CD4-positive, alpha-beta T cell treated with Interleukin-17A for 1 hour (primary cell): ENCODE data around the gene GADL1.
A peak's percentile ranks its signal among the peaks of the same experiment; 100 is the strongest.

Experiments used
- DNase-seq: peaks from one replicate; pipeline ENCODE4 v3.0.0-alpha.2; 2020

Gene GADL1

DNA sequence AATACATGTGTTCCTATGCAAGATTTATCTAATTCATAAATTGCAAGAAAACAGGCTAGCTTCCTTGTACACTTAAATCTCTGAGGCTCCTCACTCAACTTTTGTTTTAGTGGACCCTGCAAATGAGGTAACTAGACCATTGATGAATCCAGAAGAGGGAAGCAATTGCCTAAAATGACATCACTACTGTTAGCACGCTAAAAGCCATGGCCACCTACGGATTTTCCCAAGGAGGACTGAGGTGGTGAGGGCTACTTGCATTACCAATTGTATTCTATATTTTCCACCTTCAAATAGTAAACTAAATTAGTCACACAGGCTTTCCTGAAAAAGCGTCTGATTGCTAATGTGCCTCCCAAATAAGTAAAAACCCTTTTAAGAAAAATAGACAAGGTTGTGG lies 140.7 kb downstream of the GADL1 start:
- DNase-seq = no peak

DNA sequence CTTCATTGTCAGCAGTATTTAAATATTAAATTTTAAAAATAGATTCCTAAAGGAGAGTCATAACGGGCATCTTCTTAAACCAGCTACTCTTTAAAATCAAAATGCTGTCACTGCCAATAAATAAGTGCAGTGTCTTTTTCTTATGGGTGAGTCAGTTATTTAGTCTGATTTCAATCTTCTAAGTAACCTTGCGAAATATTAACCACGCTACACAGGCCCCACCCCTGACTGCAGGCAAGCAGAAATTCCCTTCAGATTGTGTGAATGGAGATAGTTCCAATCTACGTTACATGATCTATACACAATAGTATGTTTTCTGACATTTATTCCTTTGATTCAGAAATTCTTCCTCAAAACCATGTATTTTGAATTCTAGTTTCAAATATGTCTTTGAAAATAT lies 141.5 kb downstream of the GADL1 start:
- DNase-seq = no peak

DNA sequence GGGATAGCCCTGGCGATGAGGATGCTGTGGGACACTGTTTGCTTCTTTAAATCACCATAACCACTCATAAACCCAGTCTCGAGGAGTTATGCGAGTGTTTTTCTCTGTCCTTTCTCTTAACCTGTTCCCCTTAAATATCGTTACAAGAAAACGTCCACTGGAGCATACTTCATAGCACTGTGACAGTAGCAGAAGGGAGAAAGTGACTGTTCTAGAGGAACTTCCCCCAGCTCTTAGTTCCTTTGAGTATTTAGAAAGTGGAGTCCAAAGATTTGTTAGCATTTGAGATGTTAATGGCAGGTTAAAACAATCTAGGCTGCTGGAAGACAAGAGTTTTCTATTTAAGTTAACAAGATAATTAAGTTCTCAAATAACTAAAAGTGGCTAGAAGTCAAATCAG lies 142.0 kb downstream of the GADL1 start:
- no peak for DNase-seq

DNA sequence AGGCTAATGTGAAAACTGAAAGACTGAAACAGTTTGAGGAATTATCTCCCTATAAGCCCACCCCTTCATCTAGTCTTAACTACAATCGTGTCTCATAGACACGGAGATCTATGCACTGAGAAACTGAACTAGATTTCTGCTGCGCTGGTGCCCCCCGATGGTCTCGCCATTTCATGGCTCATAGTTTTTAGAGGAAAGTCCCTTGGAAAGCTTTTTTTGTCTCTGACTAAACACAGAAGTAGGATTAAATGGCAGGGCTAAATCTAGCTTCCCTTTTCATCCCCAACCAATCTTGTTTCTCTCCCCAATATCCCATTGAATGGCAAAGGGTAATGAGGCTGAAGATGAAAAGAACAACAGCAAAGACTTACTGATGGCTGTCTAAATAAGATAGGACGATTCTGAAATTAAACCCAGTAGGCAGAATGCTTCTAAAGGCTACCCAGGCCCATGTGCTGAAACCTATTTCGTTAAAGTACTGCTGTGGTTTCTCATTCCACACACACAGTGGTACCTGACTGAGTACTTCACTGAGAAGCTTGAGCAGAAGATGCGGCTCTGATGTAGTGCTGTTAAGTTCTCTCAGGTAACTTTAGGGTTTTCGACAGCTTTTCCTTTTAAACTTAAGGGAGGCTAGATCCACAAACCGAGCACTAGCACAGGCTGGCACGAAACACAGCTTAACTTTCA lies 142.7 kb downstream of the GADL1 start:
- DNase-seq = peak; percentile 46

DNA sequence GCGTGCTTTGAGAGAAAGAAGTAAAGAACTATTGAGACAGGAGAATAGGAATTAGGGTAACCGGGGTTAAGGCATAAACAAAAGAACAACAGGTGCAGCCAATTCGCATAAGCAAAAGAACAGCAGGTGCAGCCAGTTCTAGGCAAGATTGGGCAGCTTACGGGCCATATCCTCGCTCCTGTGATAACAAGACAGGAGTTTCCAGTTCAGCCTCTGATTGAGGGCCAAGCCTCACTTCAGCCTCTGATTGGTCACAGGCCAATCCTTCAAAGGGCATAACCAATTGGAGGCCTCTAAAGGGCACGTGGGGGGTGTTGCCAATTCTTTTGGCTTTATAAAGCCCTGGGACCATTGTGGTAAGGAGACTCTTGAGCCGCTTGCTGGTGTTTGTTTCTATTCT lies 143.5 kb downstream of the GADL1 start:
- no peak for DNase-seq

DNA sequence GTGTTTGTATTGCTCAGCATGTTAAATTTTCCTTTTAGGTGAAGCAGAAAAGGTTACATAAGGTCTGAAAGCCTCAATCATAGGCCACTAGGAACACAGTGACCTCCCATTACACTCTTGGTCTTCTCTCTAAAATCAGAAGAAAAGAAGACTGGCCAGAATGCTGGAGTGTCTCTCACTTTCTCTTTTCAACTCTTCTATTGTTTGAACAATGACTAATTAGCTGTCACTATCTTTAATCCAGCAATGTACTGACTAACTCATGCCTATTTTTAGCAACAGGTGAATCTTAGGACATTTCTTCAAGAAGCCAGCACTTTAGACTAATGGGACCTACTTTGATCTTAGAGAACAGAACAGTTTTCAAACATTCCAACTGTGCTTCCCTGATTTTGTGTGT lies 145.2 kb downstream of the GADL1 start:
- DNase-seq = no peak

DNA sequence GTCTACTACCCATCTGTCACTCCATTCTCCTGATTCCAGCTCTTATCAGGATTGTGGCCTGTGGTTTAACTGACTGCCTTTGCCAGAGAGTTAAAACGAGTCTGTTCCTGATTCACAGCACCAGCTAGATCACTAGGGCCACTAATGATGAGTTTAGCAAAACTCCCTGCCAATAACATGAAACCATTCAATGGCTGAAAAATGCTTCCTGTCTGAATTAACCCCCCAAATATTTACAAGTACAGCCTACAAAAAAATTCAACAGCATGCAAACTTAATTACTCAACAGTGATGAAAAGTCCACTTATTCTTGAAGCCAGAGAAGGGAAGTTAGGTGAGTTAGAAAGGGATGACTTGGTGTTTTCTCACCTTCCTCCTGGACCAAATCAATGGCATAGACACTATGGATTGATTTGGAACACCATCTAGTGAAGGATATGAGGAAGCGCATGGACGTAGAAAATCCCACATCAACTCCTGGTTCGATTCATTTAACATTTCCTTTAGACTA lies 146.6 kb downstream of the GADL1 start:
- no peak for DNase-seq

DNA sequence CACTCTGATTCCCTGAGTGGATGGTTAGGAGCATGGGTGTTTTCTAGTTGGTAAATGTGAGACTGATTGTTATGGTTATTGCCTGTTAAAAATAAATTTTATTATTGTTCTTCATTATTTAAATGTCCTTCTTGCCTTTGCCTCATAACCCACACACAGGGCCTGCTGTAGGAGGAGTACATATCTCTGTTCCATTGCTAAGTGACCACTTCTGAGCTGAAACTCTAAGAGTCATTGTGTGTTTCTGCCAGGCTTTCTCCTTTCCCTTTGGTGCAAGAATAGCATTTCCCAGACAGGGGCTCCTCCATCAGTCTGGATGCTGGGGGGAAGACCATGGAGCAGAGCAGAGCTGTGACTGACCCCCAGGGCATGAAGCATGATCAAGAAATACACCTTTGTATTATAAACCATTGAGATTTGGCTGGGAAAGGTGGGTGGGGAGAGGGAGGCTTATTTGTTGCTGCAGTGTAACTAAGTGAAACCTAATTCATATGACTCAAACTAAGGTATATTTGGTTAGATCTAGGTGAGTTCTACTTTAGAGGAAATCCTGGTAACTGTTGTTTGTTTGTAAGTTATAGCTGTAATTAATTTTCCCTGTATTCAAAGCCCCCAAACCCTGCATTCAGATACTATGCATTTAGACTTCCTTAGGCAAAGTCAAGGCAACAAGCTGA lies 150.7 kb downstream of the GADL1 start:
- DNase-seq = no peak

DNA sequence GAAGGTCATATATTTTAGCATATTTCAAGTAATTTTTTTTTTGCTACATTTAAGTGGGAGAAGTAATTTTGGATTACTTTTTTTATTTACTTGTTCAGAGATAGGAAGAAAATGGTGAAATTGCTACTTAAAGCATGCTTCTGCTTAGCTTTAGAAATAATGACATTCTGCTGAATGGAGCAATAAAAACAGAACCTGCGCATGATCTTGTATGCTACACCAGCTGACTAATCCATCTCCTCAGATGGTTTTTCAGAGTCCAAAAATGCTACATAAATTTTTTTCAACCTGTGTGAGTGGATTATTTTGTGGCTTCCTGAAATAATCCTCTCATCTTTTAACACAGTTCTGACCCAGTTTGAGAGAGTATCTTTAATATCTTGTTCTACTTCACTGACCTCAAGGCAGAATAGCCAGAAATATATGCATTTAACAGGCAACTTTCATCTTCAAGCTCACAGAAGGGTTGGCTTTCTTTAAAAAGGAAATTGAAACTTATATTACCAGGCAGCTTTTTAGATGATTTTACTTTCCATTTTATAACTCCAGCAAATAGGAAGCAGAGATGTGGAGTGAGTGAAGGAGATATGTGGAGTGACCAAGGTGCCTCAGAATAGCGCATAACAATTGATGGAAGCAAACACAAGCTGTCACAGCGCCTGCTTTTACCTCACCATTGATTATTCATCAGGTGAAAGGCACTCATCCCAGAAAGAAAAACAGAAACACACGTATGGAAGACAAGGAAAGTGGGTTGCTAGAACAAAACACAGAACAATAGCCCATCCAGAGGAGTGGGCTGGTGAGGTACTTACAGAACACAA lies 151.5 kb downstream of the GADL1 start:
- no peak for DNase-seq

DNA sequence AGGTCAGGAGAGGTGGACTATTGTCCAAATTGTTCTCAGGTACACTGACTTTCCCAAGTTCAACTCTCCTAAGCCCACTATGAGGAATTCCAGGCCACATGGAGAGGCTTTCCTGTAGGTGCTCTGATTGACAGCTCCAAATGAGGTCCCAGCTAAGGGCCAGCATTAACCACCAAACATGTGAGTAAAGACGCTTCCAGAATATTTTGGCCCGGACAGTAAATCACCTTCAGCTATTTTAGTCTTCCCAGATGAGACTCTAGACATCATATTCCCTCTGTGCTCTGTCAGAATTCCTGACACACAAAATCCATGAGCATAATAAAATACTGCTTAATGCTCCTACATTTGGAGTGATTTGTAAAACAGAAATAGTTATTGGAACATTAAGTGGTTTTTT lies 152.6 kb downstream of the GADL1 start:
- DNase-seq = no peak

DNA sequence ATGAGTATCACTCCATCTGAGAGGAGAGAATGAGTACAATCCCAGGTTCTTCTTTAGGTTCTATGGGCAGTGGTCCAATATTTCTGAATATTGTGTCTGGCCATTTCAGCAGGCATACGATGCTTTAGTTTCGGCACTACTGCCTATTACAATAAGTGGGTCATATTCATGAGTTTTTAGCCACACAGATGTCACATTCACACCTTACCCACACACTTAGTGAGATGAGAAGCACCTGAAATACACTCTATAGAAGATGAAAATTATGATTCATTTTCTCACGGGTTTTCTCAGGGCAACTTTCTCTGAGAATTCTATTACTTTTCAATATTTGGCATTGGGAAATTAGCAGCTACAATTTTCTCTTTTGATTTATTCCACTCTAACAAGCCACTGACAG lies 155.9 kb downstream of the GADL1 start:
- DNase-seq = no peak

DNA sequence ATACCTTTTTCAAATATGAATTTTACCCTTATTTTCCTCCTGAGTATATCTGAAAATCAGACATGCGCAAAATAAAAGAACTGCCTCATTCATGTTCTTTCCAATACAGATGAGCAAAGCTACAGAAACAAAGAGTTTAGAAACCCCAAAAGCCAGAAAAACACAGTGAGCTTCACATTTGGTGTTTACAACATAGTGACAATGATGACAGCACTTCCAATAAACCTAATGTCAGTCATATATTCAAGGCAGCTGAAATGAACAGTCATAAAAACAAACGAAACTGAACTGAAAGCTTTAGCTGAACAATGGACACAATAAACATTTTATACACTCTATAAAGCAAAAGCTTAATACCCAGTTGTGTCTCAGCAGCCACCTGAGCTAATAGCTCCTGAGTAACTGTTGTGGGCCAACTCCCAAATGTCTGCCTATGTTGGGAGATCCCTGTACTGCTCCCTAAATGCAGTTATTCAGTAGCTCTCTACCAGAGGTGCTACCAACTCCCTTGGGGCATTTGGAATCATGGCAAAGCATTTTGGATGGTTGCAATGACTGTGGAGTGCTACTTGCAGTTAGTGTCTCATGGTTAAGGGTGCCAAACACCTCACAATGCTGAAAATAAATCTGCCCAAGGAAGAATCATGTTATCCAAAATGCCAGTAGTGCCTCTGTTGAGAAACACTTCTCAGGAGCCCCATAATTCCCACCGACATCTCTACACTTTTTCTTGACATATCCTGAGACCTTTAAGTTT lies 156.5 kb downstream of the GADL1 start:
- DNase-seq = no peak

DNA sequence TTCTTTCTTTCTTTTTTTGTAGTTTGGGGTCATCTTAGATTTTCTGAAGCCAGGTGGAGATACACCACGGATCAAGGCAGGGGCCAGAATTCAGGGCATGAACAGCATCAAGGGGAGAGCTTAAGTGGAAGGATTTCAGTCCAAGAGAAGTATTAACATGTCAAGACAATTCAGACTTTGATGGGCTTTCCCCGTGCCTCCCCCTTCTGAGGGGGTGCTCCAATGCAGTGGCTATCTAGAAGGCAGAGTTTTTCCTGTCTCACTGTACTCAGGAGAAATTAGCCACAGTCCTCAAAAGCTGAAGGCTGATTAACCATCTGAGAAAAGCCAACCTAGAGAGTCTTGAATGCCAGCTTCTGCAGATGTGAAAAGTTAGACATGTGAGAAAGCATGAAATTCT lies 160.8 kb downstream of the GADL1 start:
- DNase-seq = no peak

DNA sequence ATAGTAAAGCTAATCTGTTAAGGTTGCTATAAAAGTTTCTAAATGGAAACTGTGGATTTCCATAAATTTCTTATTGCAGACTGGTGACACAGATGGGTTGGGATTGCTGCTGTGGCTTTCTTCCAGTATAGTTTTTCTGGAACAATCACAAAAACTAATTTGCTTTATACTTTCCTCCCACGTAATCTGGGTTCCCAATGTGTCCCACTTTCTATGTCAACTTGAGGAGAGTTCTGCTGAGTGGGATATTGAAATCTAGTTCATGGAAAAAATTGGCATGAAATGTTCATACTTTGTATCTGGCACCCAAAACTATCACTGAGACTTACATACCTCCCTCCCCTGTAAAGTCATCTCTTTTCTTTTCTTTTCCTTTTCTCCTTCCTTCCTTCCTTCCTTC lies 161.3 kb downstream of the GADL1 start:
- no peak for DNase-seq

DNA sequence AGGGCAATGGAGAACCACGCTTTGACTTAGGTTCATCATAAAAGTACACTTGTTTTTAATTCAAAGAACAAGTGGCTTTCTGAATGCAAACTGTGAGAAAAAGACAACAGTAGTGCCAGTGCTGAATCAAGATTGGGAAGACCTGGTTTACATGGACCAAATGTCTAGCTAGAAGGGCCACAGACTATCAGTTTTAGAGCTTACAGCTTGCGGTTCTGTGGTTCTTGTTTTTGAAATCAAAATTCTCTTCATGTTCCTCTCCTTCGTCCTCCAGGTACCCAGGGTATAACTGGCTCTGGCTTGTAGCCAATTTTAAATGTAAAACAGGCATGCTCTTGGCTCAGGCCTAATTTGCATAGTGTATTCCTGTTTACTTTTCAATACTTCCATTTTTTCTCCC lies 163.5 kb downstream of the GADL1 start:
- DNase-seq = no peak

DNA sequence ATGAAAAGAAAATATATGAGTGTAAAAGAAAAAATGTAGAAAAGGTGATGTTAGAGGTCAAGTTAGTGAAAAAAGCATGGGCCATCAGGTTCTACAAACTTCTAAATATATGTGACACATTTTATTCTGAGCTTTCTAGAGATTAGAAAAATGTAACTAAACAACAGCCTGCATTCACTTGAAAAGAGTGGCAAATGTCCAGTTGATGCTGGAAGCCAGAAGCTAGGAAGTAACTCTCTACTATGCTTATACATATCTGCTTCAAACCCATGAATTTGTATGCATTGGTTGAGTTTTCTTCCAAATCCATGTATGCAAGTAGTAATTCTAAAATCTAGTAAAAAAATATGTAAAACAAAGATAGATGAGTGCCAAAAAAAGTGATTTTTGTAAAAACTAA lies 164.5 kb downstream of the GADL1 start:
- DNase-seq = no peak

DNA sequence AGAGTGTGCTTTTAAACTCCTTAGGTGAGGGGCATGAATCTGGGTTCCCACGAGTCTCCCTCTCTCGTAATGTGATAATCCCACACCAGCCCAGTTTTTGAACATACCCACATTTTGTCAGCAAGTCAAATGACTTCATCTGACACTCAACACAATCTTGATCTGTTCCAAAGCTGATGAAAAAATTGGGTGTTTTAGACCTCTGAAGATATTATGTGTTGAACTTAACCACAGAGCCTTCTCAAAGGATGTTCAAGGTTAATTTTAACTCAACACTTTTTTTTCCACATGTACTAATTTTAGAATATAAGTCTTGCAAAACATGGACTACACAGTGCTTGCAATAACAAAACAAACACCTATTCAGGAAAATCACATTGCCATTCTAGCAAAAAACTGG lies 164.9 kb downstream of the GADL1 start:
- DNase-seq = no peak

DNA sequence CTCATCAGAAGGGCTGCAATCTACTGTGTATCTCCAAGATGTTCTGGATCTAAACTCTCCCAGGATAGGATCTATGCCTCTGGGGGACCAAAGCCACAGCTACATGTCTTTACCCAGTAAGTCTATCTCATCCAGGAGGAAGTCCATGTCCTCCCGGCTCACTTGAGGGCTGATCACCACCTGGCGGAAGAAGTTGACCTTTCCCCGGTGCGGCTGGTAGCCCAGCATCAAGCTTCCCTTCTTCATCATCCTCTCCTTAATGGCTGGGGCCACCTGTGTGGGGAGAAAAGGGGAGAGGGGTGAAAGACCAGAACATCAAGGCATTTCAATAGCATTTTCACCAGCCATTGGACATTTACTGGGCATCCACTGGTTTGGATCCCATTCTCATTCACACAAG lies 166.3 kb downstream of the GADL1 start:
- DNase-seq = no peak

DNA sequence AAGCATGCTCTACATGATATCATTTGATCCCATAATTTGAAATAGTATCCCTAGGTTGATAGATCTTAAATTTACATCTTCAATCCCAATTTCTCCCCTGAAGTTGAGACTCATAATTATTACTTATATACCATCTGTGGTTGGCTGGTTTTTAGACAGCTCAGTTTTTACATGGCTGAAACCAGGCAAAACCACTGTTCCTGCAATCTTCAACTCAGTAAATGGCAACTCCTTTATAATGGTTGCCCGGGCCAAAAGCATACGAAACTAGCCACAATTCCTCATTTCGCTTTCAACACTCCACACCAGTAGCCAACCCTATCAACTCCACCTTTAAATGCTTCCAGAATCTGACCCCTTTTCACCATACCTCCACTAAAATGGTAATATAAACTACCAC lies 169.6 kb downstream of the GADL1 start:
- DNase-seq = no peak

DNA sequence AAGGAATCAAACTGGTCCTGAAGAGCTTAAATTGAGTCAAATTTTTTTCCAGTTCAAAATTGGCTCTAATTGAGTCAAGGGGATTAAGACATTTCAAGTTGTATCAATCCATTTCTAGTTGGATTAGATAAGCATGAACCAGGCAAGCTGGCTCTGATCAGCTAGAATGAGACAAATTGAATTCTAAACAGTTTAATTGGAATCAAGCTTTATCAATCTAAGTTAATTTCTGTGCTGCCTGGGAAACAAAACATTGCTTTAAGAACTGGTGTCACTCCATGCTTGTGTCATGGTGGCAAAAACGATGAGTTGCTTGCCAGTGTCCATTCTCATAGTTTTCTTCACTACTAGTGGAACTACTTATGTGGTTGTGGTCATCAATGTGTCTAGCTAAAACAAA lies 171.2 kb downstream of the GADL1 start:
- no peak for DNase-seq

DNA sequence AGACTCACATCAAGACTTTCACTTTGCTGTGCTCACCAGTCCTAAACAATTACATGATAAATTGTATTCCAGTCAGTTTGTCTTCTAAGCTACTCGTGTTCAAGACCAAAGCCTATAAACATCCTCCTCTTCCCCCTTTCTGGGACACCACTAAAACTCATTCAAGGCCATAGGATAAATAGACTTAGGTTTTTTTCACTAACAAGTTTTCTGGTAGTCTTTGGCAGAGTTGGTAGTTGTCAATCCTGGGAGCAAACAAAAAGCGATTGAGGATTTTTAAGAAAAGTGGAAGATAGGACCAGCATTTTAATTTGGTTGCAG lies 173.2 kb downstream of the GADL1 start:
- no peak for DNase-seq

DNA sequence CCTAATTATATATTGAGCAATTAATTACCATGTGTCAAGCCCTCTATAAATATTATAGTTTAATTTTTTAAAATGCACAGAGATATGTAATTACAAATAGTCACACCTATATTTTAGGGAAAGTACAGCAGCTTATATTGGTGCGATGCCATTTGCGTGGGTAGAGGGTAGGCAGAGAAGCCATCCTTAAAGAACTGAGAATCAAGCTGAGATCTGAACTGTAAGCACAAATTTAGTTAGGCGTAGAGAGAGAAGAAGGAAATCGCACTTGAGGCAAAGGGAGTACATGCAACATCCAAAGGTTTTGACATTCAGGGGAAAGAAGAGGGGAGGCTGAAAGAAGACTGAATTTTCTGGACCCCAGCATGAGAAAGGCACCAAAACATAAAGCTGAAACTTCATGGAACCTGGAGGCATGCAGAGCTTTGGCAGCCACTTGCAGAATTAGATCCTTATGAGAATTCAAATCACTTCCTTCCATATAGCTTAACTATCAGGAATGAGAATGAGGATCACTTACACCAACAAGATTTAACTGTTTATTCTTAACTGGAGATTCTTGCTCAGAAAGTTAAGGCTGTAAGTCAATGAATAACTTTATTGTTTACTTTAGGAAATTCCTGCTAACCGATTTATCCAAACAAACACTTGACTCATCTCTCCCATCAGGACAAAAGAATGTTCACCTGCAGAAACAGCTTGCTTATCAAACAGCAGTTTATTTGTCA lies 173.7 kb downstream of the GADL1 start:
- no peak for DNase-seq

DNA sequence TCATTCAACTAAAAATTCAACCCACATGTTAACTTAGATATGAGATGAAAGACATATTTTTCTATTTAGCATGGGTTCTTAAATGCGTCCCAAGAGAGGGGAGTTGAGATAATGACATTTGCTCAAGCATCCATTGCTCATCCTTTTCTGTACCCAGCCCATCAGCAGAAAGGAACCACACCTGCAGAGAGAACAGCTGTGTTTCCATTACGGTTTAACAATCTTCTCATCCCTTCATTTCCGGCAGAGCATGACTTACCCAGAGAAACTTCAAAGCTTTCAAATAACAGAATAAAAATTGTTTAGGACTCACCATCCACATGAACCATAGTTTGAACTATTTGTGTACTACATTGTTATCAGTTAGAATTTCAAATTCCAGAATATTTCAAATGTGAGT lies 174.9 kb downstream of the GADL1 start:
- DNase-seq = no peak
